DND-41 (cell line): ENCODE measurements around the gene AMDHD2.
"Not testable (repeated sequence)": the region's sequence is repeated elsewhere in the genome, so short reads cannot be mapped to it uniquely, and the experiment has no call there.

Experiments used
- ATAC-seq: fragments of 200-7000 bp; cut with Tn5 transposase; 3 replicates; pipeline ENCODE4 v1.9.1; 2021; ENCODE audit warnings: low read depth; ENCODE audit not compliant: insufficient read depth
- DNase-seq: peaks from one replicate; pipeline ENCODE4 v3.0.0-alpha.2; 2020
- H2AFZ ChIP-seq: 2 replicates; pipeline ENCODE4 v1.6.0; 2012; ENCODE audit warnings: low read depth, low read length
- H3K27ac ChIP-seq: 2 replicates; pipeline ENCODE4 v1.5.1; 2012; ENCODE audit warnings: low read length, inconsistent platforms
- H3K27me3 ChIP-seq: fragments of 200-600 bp; sonication (generic); 2 replicates; pipeline ENCODE4 v1.6.0; 2012; ENCODE audit warnings: low read length, mild to moderate bottlenecking, inconsistent platforms; ENCODE audit not compliant: insufficient read depth, poor library complexity
- H3K36me3 ChIP-seq: 2 replicates; pipeline ENCODE4 v1.5.1; 2012; ENCODE audit warnings: low read length, inconsistent platforms; ENCODE audit not compliant: insufficient read depth
- H3K4me1 ChIP-seq: 2 replicates; pipeline ENCODE4 v1.5.1; 2012; ENCODE audit warnings: mild to moderate bottlenecking, low read length; ENCODE audit not compliant: insufficient read depth
- H3K4me2 ChIP-seq: 2 replicates; pipeline ENCODE4 v1.6.0; 2012; ENCODE audit warnings: mild to moderate bottlenecking, moderate library complexity, low read length, inconsistent platforms; ENCODE audit not compliant: insufficient read depth
- H3K4me3 ChIP-seq, 2 experiments: fragments of 200-600 bp in 1 of 2; shearing (Covaris generic) in 1 of 2; 2 replicates each; pipeline ENCODE4 v1.5.1; 2012 to 2016; ENCODE audit warnings: inconsistent platforms in 2 of 2, low read length in 2 of 2, mild to moderate bottlenecking in 2 of 2, low read depth in 1 of 2, moderate library complexity in 1 of 2
- H3K79me2 ChIP-seq: 2 replicates; pipeline ENCODE4 v1.6.0; 2012; ENCODE audit warnings: low read length, inconsistent platforms; ENCODE audit not compliant: insufficient read depth
- H3K9ac ChIP-seq: 2 replicates; pipeline ENCODE4 v1.6.0; 2012; ENCODE audit warnings: low read depth, mild to moderate bottlenecking, inconsistent platforms, low read length, moderate library complexity
- H3K9me3 ChIP-seq: 2 replicates; pipeline ENCODE4 v1.5.1; 2012; ENCODE audit warnings: low read length, moderate library complexity, mild to moderate bottlenecking, inconsistent platforms; ENCODE audit not compliant: insufficient read depth, severe bottlenecking
- H4K20me1 ChIP-seq: 2 replicates; pipeline ENCODE4 v1.6.0; 2012; ENCODE audit warnings: low read length; ENCODE audit not compliant: insufficient read depth
- CTCF ChIP-seq: IDR thresholded peaks from 2 replicates; pipeline ENCODE4 v1.5.1; 2012; ENCODE audit warnings: borderline replicate concordance, low read length, moderate library complexity, mild to moderate bottlenecking; ENCODE audit not compliant: poor library complexity, severe bottlenecking; ENCODE audit errors: extremely low read depth
- EZH2 ChIP-seq: IDR thresholded peaks from 3 replicates; pipeline ENCODE4 v1.6.1; 2012; ENCODE audit warnings: borderline replicate concordance, low read depth, mild to moderate bottlenecking, moderate library complexity, low read length, inconsistent platforms; ENCODE audit not compliant: severe bottlenecking

The AMDHD2 gene

GRCh38 chr16:2531371-2531695, 11.2 kb downstream of the AMDHD2 start, which contains the start of gene CEMP1:
CEMP1 (minus strand) TSS chr16:2531408; CDS start chr16:2531073, 335 bp downstream.
- Histone ChIP-seq H3K9me3 (no peaks in the 10 kb centered on the region), H3K27me3 (no peaks in the 10 kb centered on the region), H3K36me3 (peaks cover 36% of the 10 kb centered on the region), H3K9ac (peak within 1 kb of the TSS; percentile 66), H2AFZ (peak within 1 kb of the TSS; percentile 94), H3K4me2 (peak within 1 kb of the TSS; percentile 100), H3K79me2 (no peaks in the 10 kb centered on the region), H4K20me1 (peaks cover 5% of the 10 kb centered on the region), H3K4me3 (peak within 1 kb of the TSS; percentile 33 to 83; a peak in 3 of 4 replicates), H3K4me1 (peaks cover 32% of the 10 kb centered on the region), H3K27ac (peak within 1 kb of the TSS; percentile 55)
- no peak; the same call in 2 of the 3 replicates for ATAC-seq
- DNase-seq = no peak
- TF ChIP-seq EZH2 (no peak), CTCF (no peak)

GRCh38 chr16:2531696-2532493, 11.7 kb downstream of the AMDHD2 start:
- Histone ChIP-seq H3K36me3 (peaks cover 32% of the 10 kb centered on the region), H3K4me3 (peak overlapping the region; percentile 33 to 83; a peak in 3 of 4 replicates), H3K4me2 (peak overlapping the region; percentile 100), H3K27me3 (no peaks in the 10 kb centered on the region), H2AFZ (peak overlapping the region; percentile 94), H4K20me1 (peaks cover 5% of the 10 kb centered on the region), H3K27ac (peak overlapping the region; percentile 55), H3K79me2 (no peaks in the 10 kb centered on the region), H3K9me3 (no peaks in the 10 kb centered on the region), H3K9ac (peak overlapping the region; percentile 66), H3K4me1 (peaks cover 38% of the 10 kb centered on the region)
- DNase-seq (peak; percentile 97), ATAC-seq (peak; percentile 95)
- TF ChIP-seq EZH2 = no peak
- no peak for TF ChIP-seq CTCF

GRCh38 chr16:2532494-2533141, 12.4 kb downstream of the AMDHD2 start:
- Histone ChIP-seq H3K4me3 (peak overlapping the region; percentile 30 to 83; a peak in 3 of 4 replicates), H3K27ac (peak overlapping the region; percentile 46; the same call in 1 of the 2 replicates), H3K79me2 (no peaks in the 10 kb centered on the region), H3K4me1 (peaks cover 42% of the 10 kb centered on the region), H3K9me3 (no peaks in the 10 kb centered on the region), H3K27me3 (no peaks in the 10 kb centered on the region), H3K36me3 (peaks cover 26% of the 10 kb centered on the region), H3K9ac (peak overlapping the region; percentile 66), H3K4me2 (peak overlapping the region; percentile 100), H4K20me1 (peaks cover 5% of the 10 kb centered on the region), H2AFZ (peak overlapping the region; percentile 81)
- DNase-seq = no peak
- no peak; the same call in 2 of the 3 replicates for ATAC-seq
- no peak for TF ChIP-seq CTCF
- TF ChIP-seq EZH2 = no peak

- H3K4me3 ChIP-seq, H3K9ac ChIP-seq, ATAC-seq, DNase-seq, H3K27ac ChIP-seq, H3K9me3 ChIP-seq, H2AFZ ChIP-seq, H4K20me1 ChIP-seq, H3K27me3 ChIP-seq, H3K79me2 ChIP-seq: not testable (repeated sequence)
- Histone ChIP-seq H3K4me1 (peaks cover 42% of the 10 kb centered on the region), H3K36me3 (peaks cover 21% of the 10 kb centered on the region), H3K4me2 (peak overlapping the region; percentile 100)
Measured at GRCh38 chr16:2533142-2533755, 13.1 kb downstream of the AMDHD2 start.
